ENCODE data around the gene MRPS22. TPM values are rescaled to one million over a fixed set of nuclear protein-coding genes. Genes with fewer than 3 reads are reported as not detected.

MRPS22 gene
- total and polyA plus RNA-seq, 9 of the 15 experiments (the other 6 are each of a cell fraction or from before 2014, with no cell fraction given): 148 to 397 (median 229) TPM

DNA sequence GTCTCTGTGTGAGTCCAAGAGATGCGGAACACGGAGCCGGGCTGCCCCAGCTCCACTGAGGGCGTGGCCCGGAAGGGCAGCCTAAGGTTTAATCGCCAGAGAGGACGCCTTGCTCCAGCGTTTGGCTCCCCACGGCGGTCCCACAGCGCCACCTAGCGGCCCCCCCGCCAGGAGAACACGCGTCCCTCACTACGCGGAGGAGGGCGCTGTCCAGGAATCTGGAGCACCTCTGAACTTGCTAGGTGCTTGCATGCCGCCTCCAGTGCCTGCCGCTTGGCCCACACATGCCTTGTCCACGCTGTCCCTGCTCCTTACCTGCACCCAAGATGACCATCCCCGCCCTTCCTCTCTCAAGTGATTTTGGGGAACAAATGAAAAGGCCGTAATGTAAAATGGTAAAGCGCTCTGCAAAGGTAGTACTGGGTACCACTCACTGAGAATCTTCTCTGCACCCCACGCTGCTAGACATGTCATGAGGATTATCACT is 14.4 kb upstream of the MRPS22 start (continued):
- TF ChIP-seq UBTF (IDR thresholded peaks at IDR 0.05; ENCODE audit: borderline replicate concordance in 1 of 2, low read depth in 2 of 2, low read length in 2 of 2) (no peak), YBX1 (IDR thresholded peaks at IDR 0.05) (no peak), POLR3G (IDR thresholded peaks at IDR 0.05; ENCODE audit: extremely low read depth, insufficient read length, insufficient replicate concordance) (no peak), MAFF (IDR thresholded peaks at IDR 0.05; ENCODE audit: low read length) (no peak), ZNF79 (CRISPR knock-in tag; IDR thresholded peaks at IDR 0.05; ENCODE audit: low read depth) (no peak), MBD2 (IDR thresholded peaks at IDR 0.05; ENCODE audit: borderline replicate concordance, low read depth) (no peak), ZNF668 (CRISPR knock-in tag; IDR thresholded peaks at IDR 0.05) (no peak), ZNF140 (CRISPR knock-in tag; IDR thresholded peaks at IDR 0.05) (no peak), MEF2A (IDR thresholded peaks at IDR 0.05; ENCODE audit: control insufficient read depth, low read depth, low read length) (no peak), PHF21A (IDR thresholded peaks at IDR 0.05; ENCODE audit: borderline replicate concordance, low read depth) (peak; percentile 51; the same call in 1 of the 2 replicates), TAF9B (IDR thresholded peaks at IDR 0.05; ENCODE audit: partially characterized antibody) (no peak), ZNF589 (CRISPR knock-in tag; IDR thresholded peaks at IDR 0.05; ENCODE audit: low read depth) (no peak), CREBBP (IDR thresholded peaks at IDR 0.05; ENCODE audit: low read depth, low read length) (no peak), ADNP (tag; IDR thresholded peaks at IDR 0.05) (peak; percentile 53; the same call in 1 of the 2 replicates), U2AF2 (optimal IDR thresholded peaks at IDR 0.05; ENCODE audit: low read depth, low read length) (no peak), E2F4 (CRISPR knock-in tag; IDR thresholded peaks at IDR 0.05; ENCODE audit: low read depth) (0 out of 2 replicates have a peak, but pooled peaks have one; percentile 8), PCBP1 (IDR thresholded peaks at IDR 0.05; ENCODE audit: low read depth, low read length, poor library complexity, severe bottlenecking) (no peak), KAT8 (IDR thresholded peaks at IDR 0.05; ENCODE audit: low read depth) (no peak), KHSRP (IDR thresholded peaks at IDR 0.05) (no peak), JUNB (CRISPR knock-in tag; conservative IDR thresholded peaks at IDR 0.05) (no peak), YY1 (IDR thresholded peaks at IDR 0.05; ENCODE audit: borderline replicate concordance in 1 of 3, control insufficient read depth in 1 of 3, extremely low read depth in 1 of 3, insufficient read depth in 3 of 3, insufficient read length in 1 of 3, insufficient replicate concordance in 2 of 3, low read depth in 1 of 3, low read length in 2 of 3) (peak in 2 of 3 experiments; percentile 50 to 54)
- TF ChIP-seq, protein P1, sequence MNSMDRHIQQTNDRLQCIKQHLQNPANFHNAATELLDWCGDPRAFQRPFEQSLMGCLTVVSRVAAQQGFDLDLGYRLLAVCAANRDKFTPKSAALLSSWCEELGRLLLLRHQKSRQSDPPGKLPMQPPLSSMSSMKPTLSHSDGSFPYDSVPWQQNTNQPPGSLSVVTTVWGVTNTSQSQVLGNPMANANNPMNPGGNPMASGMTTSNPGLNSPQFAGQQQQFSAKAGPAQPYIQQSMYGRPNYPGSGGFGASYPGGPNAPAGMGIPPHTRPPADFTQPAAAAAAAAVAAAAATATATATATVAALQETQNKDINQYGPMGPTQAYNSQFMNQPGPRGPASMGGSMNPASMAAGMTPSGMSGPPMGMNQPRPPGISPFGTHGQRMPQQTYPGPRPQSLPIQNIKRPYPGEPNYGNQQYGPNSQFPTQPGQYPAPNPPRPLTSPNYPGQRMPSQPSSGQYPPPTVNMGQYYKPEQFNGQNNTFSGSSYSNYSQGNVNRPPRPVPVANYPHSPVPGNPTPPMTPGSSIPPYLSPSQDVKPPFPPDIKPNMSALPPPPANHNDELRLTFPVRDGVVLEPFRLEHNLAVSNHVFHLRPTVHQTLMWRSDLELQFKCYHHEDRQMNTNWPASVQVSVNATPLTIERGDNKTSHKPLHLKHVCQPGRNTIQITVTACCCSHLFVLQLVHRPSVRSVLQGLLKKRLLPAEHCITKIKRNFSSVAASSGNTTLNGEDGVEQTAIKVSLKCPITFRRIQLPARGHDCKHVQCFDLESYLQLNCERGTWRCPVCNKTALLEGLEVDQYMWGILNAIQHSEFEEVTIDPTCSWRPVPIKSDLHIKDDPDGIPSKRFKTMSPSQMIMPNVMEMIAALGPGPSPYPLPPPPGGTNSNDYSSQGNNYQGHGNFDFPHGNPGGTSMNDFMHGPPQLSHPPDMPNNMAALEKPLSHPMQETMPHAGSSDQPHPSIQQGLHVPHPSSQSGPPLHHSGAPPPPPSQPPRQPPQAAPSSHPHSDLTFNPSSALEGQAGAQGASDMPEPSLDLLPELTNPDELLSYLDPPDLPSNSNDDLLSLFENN (IDR thresholded peaks at IDR 0.05; ENCODE audit: low read depth in 2 of 2, low read length in 2 of 2): peak in 1 of 2 experiments; percentile 54; a peak in 1 of 4 replicates
